Lung (tissue), 12 donors: ENCODE data around the gene HK1. TPM values are rescaled to one million over a fixed set of nuclear protein-coding genes. Genes with fewer than 3 reads are reported as not detected.

Experiments used
- ATAC-seq: fragments of 200-7000 bp; cut with Tn5 transposase; one replicate; pipeline ENCODE4 v1.9.1; 2020; ENCODE audit warnings: moderate number of reproducible peaks; ENCODE audit not compliant: insufficient read depth, low FRiP score
- DNase-seq, 3 donors: peaks; one replicate each; pipeline ENCODE4 v3.0.0-alpha.2; 2013 to 2017
- H3K27ac ChIP-seq, 2 donors: one replicate each; pipeline ENCODE4 v1.5.1; 2013; ENCODE audit warnings: mild to moderate bottlenecking in 2 of 2, moderate library complexity in 2 of 2, control low read depth in 1 of 2, inconsistent platforms in 1 of 2, low read depth in 1 of 2, low read length in 1 of 2
- H3K27me3 ChIP-seq, 3 donors: one replicate each; pipeline ENCODE4 v1.5.1; 2013; ENCODE audit warnings: low read length in 2 of 3; ENCODE audit not compliant: control insufficient read depth in 3 of 3, insufficient read depth in 3 of 3
- H3K36me3 ChIP-seq, 4 donors: one replicate each; pipeline ENCODE4 v1.5.1; 2013; ENCODE audit warnings: low read length in 4 of 4, mild to moderate bottlenecking in 1 of 4, moderate library complexity in 1 of 4; ENCODE audit not compliant: control insufficient read depth in 4 of 4, insufficient read depth in 4 of 4
- H3K4me1 ChIP-seq, 5 donors: one replicate each; pipeline ENCODE4 v1.5.1; 2013; ENCODE audit warnings: low read length in 5 of 5, mild to moderate bottlenecking in 2 of 5, moderate library complexity in 1 of 5; ENCODE audit not compliant: control insufficient read depth in 5 of 5, insufficient read depth in 5 of 5
- H3K4me3 ChIP-seq: one replicate; pipeline ENCODE4 v1.5.1; 2013; ENCODE audit warnings: mild to moderate bottlenecking, control low read depth, moderate library complexity
- H3K9ac ChIP-seq, 2 donors: one replicate each; pipeline ENCODE4 v1.5.1; 2013; ENCODE audit warnings: low read length in 2 of 2, control low read depth in 1 of 2; ENCODE audit not compliant: insufficient read depth in 1 of 2
- H3K9me3 ChIP-seq, 4 donors: one replicate each; pipeline ENCODE4 v1.5.1; 2013; ENCODE audit warnings: low read length in 3 of 4, mild to moderate bottlenecking in 1 of 4, moderate library complexity in 1 of 4; ENCODE audit not compliant: control insufficient read depth in 4 of 4, insufficient read depth in 3 of 4
- WGBS, 2 donors: extraction: QIAGEN DNeasy Blood & Tissue Kit; methylation state at CpG; one replicate each; pipeline ENCODE4 v1.1.7; 2013; 5-methylcytosine and 5-hydroxymethylcytosine counted together
- polyA plus RNA-seq, 2 donors: library from polyadenylated mRNA; stranded (reverse); fragments of 200-250 nt; gene quantifications; one replicate each; pipeline ENCODE4 v1.2.1, GENCODE V29; 2013
- total RNA-seq, 2 donors: library from RNA; depleted of rRNA in 1 of 2; stranded (reverse); fragments of >200 nt in 1 of 2; gene quantifications; one replicate each; pipeline ENCODE4 v1.2.1, GENCODE V29; 2014 to 2021
- TF ChIP-seq, protein P1 (sequence below): IDR thresholded peaks from 2 replicates; pipeline ENCODE4 v1.5.1; 2012; ENCODE audit warnings: mild to moderate bottlenecking; ENCODE audit errors: control extremely low read depth, extremely low read depth
- donor health status: control.
- donor health status: control.
- donor health status: Bipolar disorder and iron deficiency.
- donor health status: healthy.
- donor health status: DM: yes; HTN: yes; CAD: no.

The HK1 gene
- total and polyA plus RNA-seq, 4 donors = 33.6 to 120 (median 78.0) TPM

DNA sequence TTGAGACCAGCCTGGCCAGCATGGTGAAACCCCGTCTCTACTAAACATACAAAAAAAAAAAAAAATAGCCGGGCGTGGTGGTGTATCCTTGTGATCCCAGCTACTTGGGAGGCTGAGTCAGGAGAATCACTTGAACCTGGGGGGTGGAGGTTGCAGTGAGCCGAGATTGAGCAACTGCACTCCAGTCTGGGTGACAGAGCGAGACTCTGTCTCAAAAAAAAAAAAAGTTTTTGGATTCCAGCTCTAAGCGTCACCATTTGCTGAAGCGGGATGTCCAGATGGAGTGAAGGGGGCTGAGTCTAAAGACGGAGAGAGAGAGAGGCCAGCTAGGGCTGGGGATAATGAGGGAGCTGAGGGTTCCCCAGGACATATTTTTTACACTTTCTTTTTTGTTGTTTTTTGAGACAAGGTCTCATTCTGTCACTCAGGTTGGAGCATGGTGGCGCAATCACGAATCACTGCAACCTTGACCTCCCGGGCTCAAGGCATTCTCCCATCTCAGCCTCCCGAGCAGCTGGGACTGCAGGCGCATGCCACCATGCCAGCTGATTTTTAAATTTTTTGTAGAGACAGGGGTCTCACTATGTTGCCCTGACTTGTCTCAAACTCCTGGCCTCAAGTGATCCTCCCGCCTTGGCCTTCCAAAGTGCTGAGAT lies 9.4 kb upstream of the HK1 start:
- Histone ChIP-seq H3K4me1 (no peaks in the 10 kb centered on the region), H3K27ac (no peak overlapping the region), H3K27me3 (no peaks in the 10 kb centered on the region), H3K36me3 (no peaks in the 10 kb centered on the region), H3K4me3 (no peak overlapping the region), H3K9me3 (no peaks in the 10 kb centered on the region), H3K9ac (no peak overlapping the region)
- 86 to 88% methylated on average over 14 of the region's 14 CpGs for WGBS, 2 donors
- TF ChIP-seq, protein P1, sequence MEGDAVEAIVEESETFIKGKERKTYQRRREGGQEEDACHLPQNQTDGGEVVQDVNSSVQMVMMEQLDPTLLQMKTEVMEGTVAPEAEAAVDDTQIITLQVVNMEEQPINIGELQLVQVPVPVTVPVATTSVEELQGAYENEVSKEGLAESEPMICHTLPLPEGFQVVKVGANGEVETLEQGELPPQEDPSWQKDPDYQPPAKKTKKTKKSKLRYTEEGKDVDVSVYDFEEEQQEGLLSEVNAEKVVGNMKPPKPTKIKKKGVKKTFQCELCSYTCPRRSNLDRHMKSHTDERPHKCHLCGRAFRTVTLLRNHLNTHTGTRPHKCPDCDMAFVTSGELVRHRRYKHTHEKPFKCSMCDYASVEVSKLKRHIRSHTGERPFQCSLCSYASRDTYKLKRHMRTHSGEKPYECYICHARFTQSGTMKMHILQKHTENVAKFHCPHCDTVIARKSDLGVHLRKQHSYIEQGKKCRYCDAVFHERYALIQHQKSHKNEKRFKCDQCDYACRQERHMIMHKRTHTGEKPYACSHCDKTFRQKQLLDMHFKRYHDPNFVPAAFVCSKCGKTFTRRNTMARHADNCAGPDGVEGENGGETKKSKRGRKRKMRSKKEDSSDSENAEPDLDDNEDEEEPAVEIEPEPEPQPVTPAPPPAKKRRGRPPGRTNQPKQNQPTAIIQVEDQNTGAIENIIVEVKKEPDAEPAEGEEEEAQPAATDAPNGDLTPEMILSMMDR = no peak
- ATAC-seq (no peak), DNase-seq (no peak)

- Histone ChIP-seq H3K4me1 (no peaks in the 10 kb centered on the region), H3K9me3 (no peaks in the 10 kb centered on the region), H3K9ac (no peak overlapping the region), H3K4me3 (no peak overlapping the region), H3K27me3 (no peaks in the 10 kb centered on the region), H3K27ac (no peak overlapping the region), H3K36me3 (no peaks in the 10 kb centered on the region)
- TF ChIP-seq, protein P1 = no peak
- ATAC-seq = no peak
- DNase-seq = no peak
- 83 to 87% methylated on average over 2 of the region's 2 CpGs for WGBS, 2 donors
Observed at GRCh38 chr10:69269761-69270160, 8.5 kb upstream of the HK1 start.

- no peaks in the 10 kb centered on the region for H3K27me3 ChIP-seq
- TF ChIP-seq, protein P1 = no peak
- DNase-seq = no peak
- H3K9me3 ChIP-seq = no peaks in the 10 kb centered on the region
- no peak overlapping the region for H3K9ac ChIP-seq
- ATAC-seq = no peak
- WGBS, 2 donors = 35 to 42% methylated on average over 3 of the region's 3 CpGs
- H3K4me1 ChIP-seq = no peaks in the 10 kb centered on the region
- H3K4me3 ChIP-seq = no peak overlapping the region
- H3K36me3 ChIP-seq = no peaks in the 10 kb centered on the region
- H3K27ac ChIP-seq = no peak overlapping the region
Observed at GRCh38 chr10:69270990-69271389, 7.3 kb upstream of the HK1 start.

DNA sequence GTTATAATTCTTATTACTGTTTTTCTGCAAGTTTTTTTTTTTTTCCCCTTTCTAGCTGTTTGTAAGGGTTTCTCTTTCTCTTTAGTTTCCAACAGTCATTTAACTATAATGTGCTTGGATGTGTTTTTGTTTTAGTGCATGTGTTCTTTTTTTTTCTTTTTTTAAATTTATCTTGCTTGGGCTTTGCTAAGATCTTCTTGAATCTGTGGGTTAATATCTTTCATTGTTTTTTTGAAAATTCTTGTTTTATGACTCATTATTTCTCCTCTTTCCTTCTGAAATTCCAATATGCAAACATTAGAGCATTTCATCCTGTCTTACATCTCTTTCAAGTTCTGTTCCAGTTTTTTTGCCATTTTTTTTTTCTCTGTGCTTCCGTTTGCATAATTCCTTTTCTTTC lies 5.7 kb upstream of the HK1 start:
- TF ChIP-seq, protein P1 = no peak
- 87 to 94% methylated on average over 1 of the region's 1 CpG for WGBS, 2 donors

More for the DNA sequence above, 5.7 kb upstream of the HK1 start:
- Histone ChIP-seq H3K4me3 (no peak overlapping the region), H3K4me1 (no peaks in the 10 kb centered on the region), H3K9me3 (no peaks in the 10 kb centered on the region), H3K27ac (no peak overlapping the region), H3K36me3 (no peaks in the 10 kb centered on the region), H3K27me3 (no peaks in the 10 kb centered on the region), H3K9ac (no peak overlapping the region)
- ATAC-seq (no peak), DNase-seq (no peak)
